Germinal center (tissue), 1 donor: Measurements from ENCODE around the gene TJAP1.
"Not testable (repeated sequence)": the region's sequence is repeated elsewhere in the genome, so short reads cannot be mapped to it uniquely, and the experiment has no call there.

ENCODE experiments used
- DNase-seq: peaks from one replicate; pipeline ENCODE4 v3.0.0; 2012; ENCODE audit warnings: mixed read lengths, low spot score

Gene TJAP1

DNA sequence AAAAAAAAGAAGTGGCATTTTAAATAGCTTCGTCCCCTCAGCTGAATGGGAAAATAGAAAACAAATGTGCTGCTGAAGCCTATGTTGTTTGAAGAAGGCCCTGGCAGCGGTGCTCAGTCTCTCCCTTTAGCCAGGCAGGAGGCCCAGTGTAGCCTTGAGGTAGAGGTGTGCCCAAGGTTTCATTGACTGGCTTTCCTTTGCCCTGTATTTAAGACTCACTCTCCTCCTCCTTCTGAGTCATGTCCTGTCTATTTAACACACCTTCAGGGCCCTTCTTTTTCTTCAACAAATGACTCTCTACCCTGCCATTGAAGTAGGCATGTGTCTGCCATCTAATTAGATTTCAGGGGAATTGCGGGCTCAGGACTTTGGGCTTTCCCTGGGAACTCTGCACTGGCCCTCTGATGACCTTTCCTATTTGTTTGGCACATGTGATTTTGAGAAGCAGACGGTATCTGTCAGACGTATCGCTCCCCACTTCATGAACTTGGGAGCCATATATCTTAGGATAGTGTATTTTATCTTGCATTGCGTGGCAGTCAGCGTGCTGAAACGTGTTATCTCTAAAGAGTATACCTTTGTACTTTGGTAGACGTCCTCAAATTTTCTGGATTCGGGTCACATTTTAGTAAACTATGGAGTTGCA is 4.3 kb downstream of the TJAP1 start:
- DNase-seq = no peak

DNA sequence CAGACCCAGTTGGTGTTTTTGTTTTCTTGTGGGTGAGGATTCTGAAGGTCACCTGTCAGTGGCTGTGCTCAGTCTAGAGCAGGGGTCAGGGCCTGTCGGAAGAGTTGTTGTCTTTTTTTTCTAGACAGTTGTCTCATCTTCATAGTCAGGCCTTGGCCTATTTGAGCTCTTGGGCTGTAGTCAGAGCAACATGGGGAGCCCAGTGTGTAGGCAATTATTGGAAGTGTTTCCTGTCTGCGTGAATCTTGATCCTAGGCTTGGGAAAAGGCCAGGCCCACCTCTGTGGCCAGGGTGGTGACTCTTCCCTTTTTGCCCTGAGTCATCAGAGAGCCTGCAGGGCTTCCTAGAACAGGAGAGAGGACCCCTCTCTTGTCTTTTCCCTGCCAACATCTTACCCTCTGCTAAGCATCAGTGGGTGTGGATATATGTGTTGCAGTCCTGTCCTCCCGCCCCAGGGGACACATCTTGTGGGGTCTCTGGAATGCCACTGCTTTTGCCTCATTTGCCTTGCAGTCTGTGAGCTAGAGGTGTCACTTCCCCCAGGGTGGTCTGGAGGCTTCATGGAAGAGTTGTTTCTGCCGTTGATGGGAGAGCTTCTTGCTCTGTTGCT is 11.4 kb downstream of the TJAP1 start:
- no peak for DNase-seq

DNA sequence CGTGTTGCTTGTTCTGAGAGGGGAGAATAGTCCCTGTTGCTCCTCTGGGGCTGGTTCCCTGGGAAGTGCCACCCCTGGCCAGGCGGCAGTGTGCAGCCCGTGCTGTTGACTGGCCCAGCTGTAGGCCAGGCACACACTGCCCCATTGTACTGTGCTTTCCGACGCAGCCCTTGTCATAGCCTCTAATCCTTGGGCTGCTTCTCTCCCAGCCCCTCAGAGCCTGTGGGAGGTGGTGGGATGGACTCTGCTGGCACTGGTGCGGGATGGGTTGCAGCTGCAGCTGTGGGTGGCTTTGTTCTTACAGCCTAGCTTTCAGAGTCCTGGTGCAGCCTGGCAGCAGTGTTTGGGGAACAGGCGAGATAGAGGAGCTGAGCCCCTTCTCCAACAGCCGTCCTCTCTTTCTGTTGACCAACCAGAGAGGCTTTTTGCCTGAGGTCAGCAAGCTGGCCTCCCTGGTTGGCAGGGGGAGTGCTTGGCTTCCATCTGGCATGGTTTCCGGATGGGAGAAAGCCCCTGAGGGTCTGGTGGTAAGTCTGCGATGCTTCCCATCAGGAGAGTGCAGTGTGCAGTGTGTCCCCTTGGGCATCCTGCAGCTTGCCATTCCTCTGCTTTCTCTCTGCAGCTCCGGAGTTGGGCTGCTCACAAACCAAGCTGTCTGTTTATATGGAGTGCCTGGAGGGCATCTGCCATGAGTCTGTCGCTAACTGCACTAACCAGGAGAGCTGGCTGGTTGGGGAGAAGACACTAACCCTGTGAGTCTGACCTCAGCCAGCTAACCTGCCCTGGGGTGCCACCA is 12.1 kb downstream of the TJAP1 start:
- no peak for DNase-seq

DNA sequence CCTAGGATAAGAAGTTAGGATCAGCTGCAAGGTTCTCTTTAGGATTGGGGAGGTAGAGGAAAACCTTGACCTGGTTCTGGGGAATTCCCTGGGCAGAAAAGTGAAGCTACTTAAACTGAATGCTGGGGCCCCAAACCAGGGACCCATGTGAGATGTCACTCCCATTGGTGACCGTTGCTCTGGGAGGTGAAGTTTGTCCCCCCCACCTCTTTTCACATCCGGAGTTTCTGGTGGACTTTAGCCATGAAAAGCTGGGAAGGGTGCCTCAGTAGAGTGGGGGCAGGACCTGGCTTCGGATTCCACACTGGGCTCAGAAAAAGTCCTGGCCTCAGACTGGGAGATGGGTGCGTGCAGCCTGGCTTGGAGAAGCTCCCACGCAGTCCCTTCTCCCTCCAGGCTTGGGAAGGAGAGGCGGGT is 13.2 kb downstream of the TJAP1 start:
- DNase-seq = no peak

DNA sequence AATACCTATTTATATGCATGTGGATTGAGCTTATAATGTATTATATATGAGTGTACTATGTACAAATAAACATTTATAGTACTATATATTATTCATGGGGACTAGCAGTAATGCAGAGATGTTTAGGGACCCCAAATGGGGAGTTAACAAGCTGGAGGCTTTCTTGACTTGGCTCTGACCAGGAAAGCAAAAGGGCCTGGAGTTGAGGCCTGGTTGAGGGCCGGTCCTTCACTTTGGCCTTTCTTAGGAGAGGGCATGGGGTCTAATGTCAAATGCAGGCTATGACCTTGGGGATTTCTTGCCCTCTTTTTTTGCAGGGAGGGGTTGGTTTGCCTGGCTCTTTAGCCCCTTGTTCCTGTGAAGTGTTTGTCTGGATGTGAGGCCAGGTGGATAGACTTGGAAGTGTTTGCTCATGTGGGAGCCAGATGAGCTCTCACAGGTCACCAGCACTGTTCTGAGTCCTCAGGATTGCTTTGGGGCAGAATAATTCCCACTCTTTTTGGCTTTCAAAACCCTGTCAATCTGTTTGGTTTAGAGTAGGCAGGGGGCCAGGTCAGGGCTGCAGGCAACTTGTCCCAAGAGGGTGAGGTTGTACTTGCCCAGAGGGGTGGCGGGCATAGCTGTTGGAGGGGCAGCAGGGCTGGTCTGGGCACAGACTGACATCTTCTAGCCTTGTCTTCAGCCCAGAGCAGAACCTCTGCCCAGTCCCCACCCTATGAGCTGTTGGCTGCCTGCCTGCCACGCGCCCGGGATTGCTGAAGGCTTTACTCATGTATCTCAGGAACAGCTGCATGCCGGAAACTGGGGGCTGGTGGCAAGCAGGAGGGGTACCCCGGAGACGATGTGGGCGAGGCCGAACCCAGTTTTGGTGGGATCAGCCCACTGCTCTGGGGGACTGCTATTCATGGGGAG is 14.6 kb downstream of the TJAP1 start:
- no peak for DNase-seq

DNA sequence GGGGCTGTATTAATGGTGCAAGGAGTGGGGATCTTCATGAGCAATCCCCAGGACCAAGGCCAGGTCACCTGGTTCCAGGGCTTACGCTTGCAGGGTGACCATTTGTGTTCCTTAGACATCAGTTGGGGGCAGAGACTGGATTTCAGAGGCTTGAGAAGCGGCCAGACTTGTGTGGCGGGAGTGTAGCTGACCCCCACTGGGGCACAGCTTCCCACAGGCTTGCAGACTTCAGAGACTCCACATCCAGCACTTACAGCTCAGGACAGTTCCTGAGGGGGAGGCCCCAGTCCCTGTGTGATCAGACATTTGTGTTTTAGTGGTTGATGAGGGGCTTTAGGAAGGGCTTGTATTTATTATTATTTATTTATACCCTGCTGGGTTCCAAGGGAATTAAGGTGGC is 15.3 kb downstream of the TJAP1 start:
- no peak for DNase-seq

DNA sequence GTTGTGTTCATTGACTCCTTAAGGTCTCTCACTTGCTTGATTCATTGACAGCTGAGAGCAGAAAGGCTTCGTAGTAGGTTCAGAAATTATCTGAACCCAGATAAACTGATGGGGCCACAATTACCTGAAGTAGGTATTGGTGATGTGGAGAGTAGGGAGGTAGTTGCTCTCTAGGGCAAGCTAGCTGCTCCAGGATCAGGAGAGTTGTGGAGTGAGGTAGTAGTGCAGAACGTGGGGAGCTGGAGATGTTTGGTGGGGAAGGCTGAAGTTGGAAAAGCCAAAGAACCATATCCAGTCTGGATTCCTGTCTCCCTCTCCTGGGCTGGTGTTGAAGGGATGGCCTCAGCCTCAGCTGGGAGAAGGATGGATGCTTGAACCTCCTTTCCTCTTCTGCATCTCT is 15.9 kb downstream of the TJAP1 start:
- no peak for DNase-seq

DNA sequence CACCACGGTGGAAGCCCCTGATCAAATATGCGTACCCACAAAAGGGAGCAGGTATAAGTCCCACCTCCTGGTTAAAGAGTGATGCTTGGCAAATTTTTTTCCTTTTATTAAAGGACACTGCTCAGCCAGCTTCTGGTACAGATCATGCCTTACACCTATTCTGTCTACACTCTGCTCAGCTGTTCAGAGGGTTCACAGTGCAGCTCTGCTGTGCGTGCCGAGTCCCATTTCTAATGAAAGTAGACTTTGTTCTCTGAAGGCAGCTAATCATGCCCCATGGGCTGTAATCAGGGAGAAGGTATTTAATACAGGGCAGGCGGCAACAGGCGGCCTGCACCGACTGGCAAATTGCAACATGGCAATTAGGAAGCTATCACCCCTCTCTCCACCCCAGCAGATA is 16.5 kb downstream of the TJAP1 start:
- DNase-seq = no peak

DNA sequence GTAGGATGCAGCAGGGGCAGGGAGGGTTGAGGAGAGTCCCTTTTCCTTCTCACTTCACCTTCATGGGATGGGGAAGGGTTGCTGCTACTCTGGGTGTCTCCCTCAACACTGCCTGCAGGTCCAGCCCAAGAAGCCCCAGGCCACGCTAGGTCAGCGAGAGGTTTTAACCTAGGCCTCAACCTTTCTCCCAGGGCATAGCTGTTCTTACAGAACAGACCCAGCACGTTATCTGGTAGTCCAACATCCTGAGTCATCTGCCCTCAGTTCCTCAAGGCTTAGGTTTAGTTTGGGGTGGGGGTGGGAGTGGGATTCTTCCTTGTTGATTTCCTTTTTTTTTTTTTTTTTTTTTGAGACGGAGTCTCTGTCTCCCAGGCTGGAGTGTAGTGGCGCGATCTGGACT is 17.0 kb downstream of the TJAP1 start:
- DNase-seq = no peak

DNA sequence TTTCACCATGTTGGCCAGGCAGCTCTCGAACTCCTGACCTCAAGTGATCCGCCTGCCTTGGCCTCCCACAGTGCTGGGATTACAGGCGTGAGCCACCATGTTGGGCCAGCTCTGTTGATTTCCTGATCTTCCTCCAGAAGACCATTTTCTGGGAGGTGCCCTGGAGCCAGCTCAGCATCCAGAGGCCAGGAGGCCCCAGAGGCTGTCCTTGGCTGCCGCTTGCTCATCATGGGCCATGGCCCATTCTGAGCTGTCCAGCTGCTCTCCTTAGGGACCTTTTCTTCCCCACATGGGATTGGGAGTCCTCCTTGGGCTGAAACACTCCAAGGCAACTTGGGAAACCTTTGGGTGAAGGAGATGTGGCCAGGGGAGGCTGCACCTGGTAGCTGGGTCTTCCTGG is 17.4 kb downstream of the TJAP1 start:
- DNase-seq = no peak

DNA sequence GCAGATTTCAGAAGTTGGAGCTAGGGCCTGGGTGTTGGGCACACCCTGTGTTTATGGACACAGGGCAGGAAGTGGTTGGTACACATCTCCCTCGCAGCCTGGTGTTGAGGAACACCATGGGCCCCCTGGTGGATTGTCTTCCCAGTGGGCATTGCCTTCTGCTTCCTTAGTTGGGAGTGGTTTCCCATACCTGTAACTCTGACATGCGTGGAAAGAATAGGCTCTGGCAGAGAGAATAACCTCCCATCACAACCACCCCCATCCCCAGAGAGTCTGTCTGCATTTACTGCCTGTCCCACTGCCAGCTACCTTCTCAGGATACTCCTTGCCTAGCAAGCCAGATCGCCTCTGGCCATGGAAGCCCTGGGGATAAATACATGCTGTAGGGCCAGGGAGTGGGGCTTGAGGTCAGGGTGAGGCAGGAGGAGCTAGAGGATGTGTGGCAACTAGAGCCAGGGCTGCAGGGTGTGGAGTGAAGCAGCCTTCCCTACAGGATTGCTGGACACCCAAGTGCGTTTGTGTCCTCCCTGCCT is 18.1 kb downstream of the TJAP1 start:
- no peak for DNase-seq

DNA sequence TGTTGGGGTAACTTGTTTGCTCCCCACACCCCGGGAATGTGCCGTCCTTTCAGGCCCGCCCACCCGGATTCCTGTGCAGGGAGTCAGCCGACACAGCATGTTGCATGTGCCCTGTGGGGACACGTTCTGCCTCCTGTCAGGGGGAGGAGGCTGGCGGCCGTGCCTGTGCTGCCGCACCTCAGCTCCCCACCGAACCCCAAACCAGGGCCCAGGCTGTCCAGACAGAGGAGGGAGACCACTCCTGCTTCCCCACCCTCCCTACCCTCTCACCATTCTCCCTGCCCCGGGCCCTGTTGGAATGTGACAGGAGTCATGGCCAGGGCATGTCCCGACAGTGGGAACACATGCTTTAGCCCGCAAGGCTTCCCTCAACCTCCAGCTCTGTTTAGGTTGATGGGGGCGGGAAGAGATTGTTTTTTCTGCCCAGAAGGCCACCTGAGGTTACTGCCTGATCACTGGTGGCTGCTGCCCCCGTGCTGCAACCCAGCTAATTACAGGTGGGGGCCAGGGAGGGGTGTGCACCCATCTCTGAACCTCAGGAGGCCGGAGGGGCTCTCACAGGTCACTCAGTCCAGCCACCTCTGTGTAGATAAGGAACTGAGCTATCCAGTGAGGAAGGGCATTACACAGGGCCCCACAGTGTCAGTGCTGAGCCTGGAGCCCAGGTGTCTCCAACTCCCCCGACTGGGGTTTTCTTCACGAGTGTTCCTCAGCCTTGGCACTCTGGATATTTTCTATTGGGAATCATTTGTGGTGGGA is 19.2 kb downstream of the TJAP1 start:
- DNase-seq = no peak

DNA sequence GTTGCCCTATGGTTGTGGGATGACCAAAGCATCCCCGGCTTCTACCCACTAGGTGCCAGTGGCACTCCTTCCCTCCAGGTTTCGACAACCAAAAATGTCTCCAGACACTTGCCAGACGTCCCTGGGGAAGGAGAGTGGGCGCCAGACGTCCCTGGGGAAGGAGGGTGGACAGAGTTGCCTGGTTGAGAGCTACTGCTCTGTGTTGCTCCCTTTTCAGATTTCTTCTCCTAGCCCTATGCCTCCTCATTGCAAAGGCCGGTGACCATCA is 19.7 kb downstream of the TJAP1 start:
- DNase-seq = no peak

DNA sequence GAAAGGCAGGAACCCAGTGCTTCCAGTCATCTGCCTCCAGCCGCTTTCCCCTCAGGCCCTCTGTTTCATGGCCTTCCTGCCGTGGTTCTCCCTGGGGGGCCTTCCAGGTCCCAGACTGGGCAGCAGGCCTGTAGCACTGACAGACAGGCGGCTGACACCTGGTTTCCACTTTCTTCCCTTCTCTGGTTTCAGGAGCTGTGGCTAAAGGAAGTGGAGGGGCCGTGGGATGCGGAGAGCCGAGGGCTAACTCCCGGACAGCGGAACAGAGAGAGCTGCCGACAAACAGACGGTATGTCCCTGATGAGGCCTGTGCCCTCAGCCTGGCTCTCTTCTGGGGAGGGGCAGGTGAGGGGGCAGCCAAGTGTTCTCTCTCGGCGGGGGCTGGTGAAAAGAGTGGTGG is 20.3 kb downstream of the TJAP1 start:
- DNase-seq = no peak

DNA sequence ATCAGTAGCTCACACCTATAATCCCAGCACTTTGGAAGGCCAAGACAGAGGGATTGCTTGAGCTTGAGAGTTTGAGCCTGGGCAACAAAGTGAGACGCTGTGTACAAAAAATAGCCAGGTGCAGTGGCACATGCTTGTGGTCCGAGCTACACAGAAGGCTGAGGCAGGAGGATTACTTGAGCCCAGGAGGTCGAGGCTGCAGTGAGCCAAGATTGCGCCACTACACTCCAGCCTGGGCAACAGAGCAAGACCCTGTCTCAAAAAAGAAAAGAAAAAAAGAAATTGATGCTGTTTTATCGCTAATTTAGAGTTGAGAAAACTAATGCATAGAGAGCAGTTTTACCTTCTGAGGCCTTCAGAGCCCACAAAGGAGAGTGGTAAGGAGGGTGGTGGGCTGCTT is 20.9 kb downstream of the TJAP1 start:
- DNase-seq = not testable (repeated sequence)

DNA sequence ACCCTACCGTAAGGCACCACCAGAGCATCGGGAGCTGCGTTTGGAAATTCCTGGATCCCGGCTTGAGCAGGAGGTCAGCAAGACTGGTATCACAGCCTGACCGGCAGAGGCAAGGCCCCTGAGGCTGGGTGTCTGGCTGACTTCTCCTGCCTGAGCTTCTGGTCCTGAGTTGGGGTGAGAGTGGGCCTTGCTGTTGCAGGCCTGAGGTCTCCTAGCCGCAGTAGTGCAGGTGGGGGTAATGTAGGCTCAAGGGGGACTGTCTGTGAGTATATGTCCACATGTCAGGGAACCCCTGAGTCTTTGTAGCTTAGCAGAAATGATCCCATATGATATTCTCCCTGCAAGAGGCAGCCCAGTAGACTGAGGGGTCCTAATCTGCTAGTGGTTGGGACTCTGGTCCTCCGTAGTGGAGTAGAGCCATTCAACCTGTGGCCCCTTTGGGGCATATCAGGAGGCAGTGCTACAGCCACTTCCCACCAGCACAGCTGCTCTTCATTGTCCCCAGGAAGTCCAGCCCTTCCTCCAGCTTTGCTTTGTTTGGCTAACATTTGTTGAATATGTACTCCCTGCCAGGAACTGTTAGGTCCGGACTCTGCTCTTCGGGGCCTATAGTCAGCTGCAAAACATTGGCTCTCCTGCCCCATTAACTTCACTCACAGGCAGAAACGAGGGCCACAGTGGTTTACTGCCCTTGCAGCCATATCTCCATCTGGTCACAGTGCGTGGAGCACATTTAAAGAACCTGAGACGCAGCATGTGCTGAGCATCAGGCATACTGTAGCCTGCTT is 21.9 kb downstream of the TJAP1 start:
- no peak for DNase-seq

DNA sequence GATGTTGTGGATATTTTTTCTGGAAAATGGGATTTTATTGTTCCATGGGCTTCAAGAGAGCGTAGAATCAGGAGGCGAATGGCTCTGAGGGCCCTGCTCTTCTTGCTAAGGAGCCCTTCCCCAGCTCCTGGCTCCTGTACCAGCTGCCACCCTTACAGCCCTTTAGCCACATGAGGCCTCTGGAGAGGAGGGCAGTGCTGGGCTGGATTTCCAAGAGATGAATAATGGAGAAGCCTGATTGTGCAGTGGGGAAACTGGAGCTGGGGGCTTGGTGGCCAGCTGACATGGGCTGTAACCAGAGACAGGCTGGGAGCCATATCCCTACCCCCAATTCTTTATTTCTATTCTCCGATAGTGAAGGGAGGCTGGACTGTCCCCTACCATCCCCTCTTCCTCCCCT is 23.6 kb downstream of the TJAP1 start:
- DNase-seq = no peak

DNA sequence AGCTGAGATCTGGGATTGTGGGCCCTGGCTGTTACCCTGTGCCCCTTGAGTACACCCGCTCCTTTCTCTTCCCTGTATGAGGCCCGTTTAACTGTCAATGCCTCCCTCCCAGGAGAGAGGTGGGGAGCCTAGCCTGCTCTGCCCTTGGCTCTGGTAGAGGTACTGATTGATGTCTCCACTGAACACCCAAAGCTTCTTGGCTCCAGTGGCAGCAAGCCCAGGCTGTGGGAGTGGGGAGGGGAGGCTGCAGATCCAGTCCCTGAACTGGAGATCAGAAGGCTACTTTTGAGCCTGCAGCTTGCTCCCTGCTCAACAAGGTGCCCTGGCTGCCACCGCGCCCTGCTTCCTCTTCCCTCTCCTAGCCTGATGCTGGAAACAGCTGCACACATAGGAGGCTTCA is 25.3 kb downstream of the TJAP1 start:
- no peak for DNase-seq

DNA sequence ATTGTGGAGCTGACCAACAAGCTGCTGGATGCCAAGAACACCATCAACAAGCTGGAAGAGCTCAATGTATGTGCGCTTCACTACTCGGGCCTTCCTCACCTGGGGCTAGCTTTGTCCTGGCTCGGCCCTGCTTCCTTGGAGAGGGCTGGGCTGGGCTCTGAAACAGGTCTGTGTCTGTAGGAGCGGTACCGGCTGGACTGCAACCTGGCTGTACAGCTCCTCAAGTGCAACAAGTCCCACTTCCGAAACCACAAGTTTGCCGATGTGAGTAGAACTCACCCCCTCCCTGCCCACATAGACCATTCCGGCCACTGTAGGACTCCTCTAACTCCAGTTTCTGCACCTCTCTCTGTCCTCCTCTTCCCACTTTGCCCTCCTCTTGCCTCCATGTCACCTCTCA is 26.1 kb downstream of the TJAP1 start:
- DNase-seq = no peak

DNA sequence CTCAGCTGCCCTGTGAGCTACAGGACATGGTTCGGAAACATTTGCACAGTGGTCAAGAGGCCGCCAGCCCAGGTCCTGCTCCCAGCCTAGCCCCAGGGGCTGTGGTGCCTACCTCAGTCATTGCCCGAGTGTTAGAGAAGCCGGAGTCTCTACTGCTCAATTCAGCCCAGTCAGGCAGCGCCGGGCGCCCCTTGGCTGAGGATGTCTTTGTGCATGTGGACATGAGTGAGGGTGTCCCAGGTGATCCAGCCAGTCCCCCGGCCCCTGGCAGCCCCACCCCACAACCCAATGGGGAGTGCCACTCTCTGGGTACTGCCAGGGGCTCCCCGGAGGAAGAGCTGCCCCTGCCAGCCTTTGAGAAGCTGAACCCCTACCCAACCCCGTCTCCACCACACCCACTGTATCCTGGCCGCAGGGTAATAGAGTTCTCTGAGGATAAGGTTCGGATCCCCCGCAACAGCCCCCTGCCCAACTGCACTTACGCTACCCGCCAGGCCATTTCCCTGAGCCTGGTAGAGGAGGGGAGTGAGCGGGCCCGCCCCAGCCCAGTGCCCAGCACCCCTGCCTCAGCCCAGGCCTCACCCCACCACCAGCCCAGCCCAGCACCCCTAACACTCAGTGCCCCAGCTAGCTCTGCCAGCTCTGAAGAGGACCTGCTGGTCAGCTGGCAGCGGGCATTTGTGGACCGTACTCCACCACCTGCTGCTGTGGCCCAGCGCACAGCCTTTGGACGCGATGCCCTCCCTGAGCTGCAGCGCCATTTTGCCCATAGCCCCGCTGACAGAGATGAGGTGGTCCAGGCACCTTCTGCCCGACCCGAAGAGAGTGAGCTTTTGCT is 27.6 kb downstream of the TJAP1 start:
- no peak for DNase-seq
